Measurements from ENCODE around the gene KCMF1.

KCMF1 gene

DNA sequence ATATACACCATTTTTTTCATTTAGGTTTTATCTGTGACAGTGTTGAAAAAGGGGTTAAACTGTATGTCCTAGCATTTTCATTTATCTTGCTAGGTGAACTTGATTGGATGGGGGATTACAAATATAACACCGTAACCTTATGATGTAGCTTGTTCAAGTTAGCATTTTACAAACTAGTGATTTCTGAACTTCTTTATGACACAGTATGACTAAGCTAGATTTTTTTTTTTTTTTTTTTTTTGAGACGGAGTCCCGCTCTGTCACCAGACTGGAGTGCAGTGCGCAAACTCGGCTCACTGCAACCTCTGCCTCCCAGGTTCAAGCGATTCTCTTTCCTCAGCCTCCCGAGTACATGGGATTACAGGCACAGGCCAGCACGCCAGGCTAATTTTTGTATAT, 47.1 kb downstream of the KCMF1 start:
- Histone ChIP-seq H3K9ac (ENCODE audit: low read length in 5 of 5) (no peak overlapping the region), H3K4me3 (ENCODE audit: low read depth in 1 of 5, low read length in 5 of 5) (no peak overlapping the region), H3K4me1 (ENCODE audit: control insufficient read depth in 5 of 5, insufficient read depth in 5 of 5, low read length in 5 of 5) (peaks cover 1 to 24% (median 19%) of the 10 kb centered on the region in 5 donors), H3K27me3 (ENCODE audit: control insufficient read depth in 5 of 5, insufficient read depth in 4 of 5, low read length in 5 of 5) (no peaks in the 10 kb centered on the region), H3K9me3 (ENCODE audit: control insufficient read depth in 5 of 5, low read length in 5 of 5) (no peaks in the 10 kb centered on the region), H3K27ac (ENCODE audit: low read depth, low read length) (no peak overlapping the region), H3K36me3 (ENCODE audit: control insufficient read depth in 5 of 5, insufficient read depth in 5 of 5, low read length in 5 of 5) (no peaks in the 10 kb centered on the region)

GRCh38 chr2:85019121-85019520, 48.2 kb downstream of the KCMF1 start:
- no peaks in the 10 kb centered on the region for H3K9me3 ChIP-seq (ENCODE audit: control insufficient read depth in 5 of 5, low read length in 5 of 5)
- H3K9ac ChIP-seq (ENCODE audit: low read length in 5 of 5) = peak overlapping the region in 1 of 5 donors; percentile 11
- H3K36me3 ChIP-seq (ENCODE audit: control insufficient read depth in 5 of 5, insufficient read depth in 5 of 5, low read length in 5 of 5) = no peaks in the 10 kb centered on the region
- no peak overlapping the region for H3K4me3 ChIP-seq (ENCODE audit: low read depth in 1 of 5, low read length in 5 of 5)
- no peak overlapping the region for H3K27ac ChIP-seq (ENCODE audit: low read depth, low read length)
- no peaks in the 10 kb centered on the region for H3K27me3 ChIP-seq (ENCODE audit: control insufficient read depth in 5 of 5, insufficient read depth in 4 of 5, low read length in 5 of 5)
- H3K4me1 ChIP-seq (ENCODE audit: control insufficient read depth in 5 of 5, insufficient read depth in 5 of 5, low read length in 5 of 5) = peaks cover 1 to 24% (median 19%) of the 10 kb centered on the region in 5 donors

DNA sequence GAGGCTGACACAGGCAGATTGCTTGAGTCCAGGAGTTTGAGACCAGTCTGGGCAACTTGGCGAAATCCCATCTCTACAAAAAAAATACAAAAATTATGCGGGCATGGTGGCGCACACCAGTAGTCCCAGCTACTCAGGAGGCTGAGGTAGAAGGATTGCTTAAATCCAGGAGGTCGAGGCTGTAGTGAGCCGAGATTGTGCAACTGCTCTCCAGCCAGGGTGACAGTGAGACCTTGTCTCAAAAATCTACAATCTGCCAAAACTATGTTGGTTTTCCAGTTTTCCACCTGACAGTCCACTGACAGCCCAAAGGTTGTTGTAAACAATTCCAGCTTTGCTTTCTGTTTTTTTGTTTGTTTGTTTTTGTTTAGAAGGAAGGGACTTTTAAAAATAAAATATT, 51.3 kb downstream of the KCMF1 start:
- no peaks in the 10 kb centered on the region for H3K36me3 ChIP-seq (ENCODE audit: control insufficient read depth in 5 of 5, insufficient read depth in 5 of 5, low read length in 5 of 5)
- peaks cover 0 to 4% (median 3%) of the 10 kb centered on the region in 5 donors for H3K4me1 ChIP-seq (ENCODE audit: control insufficient read depth in 5 of 5, insufficient read depth in 5 of 5, low read length in 5 of 5)
- H3K9me3 ChIP-seq (ENCODE audit: control insufficient read depth in 5 of 5, low read length in 5 of 5) = no peaks in the 10 kb centered on the region
- no peaks in the 10 kb centered on the region for H3K27me3 ChIP-seq (ENCODE audit: control insufficient read depth in 5 of 5, insufficient read depth in 4 of 5, low read length in 5 of 5)
- no peak overlapping the region for H3K4me3 ChIP-seq (ENCODE audit: low read depth in 1 of 5, low read length in 5 of 5)
- H3K9ac ChIP-seq (ENCODE audit: low read length in 5 of 5) = no peak overlapping the region
- no peak overlapping the region for H3K27ac ChIP-seq (ENCODE audit: low read depth, low read length)

- no peak overlapping the region for H3K4me3 ChIP-seq (ENCODE audit: low read depth in 1 of 5, low read length in 5 of 5)
- no peak overlapping the region for H3K9ac ChIP-seq (ENCODE audit: low read length in 5 of 5)
- H3K4me1 ChIP-seq (ENCODE audit: control insufficient read depth in 5 of 5, insufficient read depth in 5 of 5, low read length in 5 of 5) = no peaks in the 10 kb centered on the region
- H3K36me3 ChIP-seq (ENCODE audit: control insufficient read depth in 5 of 5, insufficient read depth in 5 of 5, low read length in 5 of 5) = peaks cover 0 to 11% (median 9%) of the 10 kb centered on the region in 5 donors
- H3K9me3 ChIP-seq (ENCODE audit: control insufficient read depth in 5 of 5, low read length in 5 of 5) = no peaks in the 10 kb centered on the region
- no peaks in the 10 kb centered on the region for H3K27me3 ChIP-seq (ENCODE audit: control insufficient read depth in 5 of 5, insufficient read depth in 4 of 5, low read length in 5 of 5)
- no peak overlapping the region for H3K27ac ChIP-seq (ENCODE audit: low read depth, low read length)
Measured at GRCh38 chr2:85024372-85025047, 53.5 kb downstream of the KCMF1 start.

DNA sequence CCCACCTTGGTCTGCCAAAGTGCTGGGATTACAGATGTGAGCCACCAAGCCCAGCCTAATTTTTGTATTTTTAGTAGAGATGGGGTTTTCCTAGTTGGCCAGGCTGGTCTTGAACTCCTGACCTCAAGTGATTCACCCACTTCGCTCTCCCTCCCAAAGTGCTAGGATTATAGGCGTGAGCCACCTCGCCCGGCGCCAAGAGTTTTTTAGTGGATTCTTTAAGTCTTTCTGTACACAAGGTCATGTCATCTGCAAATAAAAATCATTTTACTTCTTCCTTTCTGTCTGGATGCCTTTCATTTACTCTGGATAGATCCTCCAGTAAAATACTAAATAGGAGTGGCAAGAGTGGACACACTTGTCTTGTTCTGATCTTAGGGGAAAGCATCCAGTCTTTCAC, 61.7 kb downstream of the KCMF1 start:
- no peak overlapping the region for H3K4me3 ChIP-seq (ENCODE audit: low read depth in 1 of 5, low read length in 5 of 5)
- no peaks in the 10 kb centered on the region for H3K27me3 ChIP-seq (ENCODE audit: control insufficient read depth in 5 of 5, insufficient read depth in 4 of 5, low read length in 5 of 5)
- no peaks in the 10 kb centered on the region for H3K9me3 ChIP-seq (ENCODE audit: control insufficient read depth in 5 of 5, low read length in 5 of 5)
- no peak overlapping the region for H3K27ac ChIP-seq (ENCODE audit: low read depth, low read length)
- H3K4me1 ChIP-seq (ENCODE audit: control insufficient read depth in 5 of 5, insufficient read depth in 5 of 5, low read length in 5 of 5) = no peaks in the 10 kb centered on the region
- H3K9ac ChIP-seq (ENCODE audit: low read length in 5 of 5) = no peak overlapping the region
- H3K36me3 ChIP-seq (ENCODE audit: control insufficient read depth in 5 of 5, insufficient read depth in 5 of 5, low read length in 5 of 5) = peaks cover 24 to 50% (median 41%) of the 10 kb centered on the region in 5 donors

GRCh38 chr2:85033388-85033787, 62.4 kb downstream of the KCMF1 start:
- Histone ChIP-seq H3K9me3 (ENCODE audit: control insufficient read depth in 5 of 5, low read length in 5 of 5) (no peaks in the 10 kb centered on the region), H3K36me3 (ENCODE audit: control insufficient read depth in 5 of 5, insufficient read depth in 5 of 5, low read length in 5 of 5) (peaks cover 30 to 56% (median 46%) of the 10 kb centered on the region in 5 donors), H3K27me3 (ENCODE audit: control insufficient read depth in 5 of 5, insufficient read depth in 4 of 5, low read length in 5 of 5) (no peaks in the 10 kb centered on the region), H3K27ac (ENCODE audit: low read depth, low read length) (no peak overlapping the region), H3K4me3 (ENCODE audit: low read depth in 1 of 5, low read length in 5 of 5) (no peak overlapping the region), H3K4me1 (ENCODE audit: control insufficient read depth in 5 of 5, insufficient read depth in 5 of 5, low read length in 5 of 5) (no peaks in the 10 kb centered on the region), H3K9ac (ENCODE audit: low read length in 5 of 5) (no peak overlapping the region)

DNA sequence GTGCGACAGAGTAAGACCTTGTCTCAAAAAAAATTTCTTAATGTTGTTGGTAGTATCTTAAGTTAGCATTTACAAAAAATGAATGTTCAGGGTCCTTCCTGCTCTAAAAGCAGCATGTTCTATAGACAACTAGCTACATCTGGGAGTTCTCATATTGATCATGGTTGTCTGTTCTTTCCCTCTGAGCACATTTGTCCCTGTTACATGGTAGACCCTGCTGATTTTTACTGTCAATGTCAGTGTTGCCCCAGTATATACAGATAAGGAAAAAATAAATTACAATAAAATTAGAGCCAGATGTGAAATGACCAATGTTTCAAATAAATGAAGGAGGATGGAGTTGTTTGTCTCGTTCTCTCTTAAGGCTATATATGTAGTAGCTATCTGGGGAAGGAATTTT, 63.2 kb downstream of the KCMF1 start:
- H3K36me3 ChIP-seq (ENCODE audit: control insufficient read depth in 5 of 5, insufficient read depth in 5 of 5, low read length in 5 of 5) = peaks cover 30 to 50% (median 40%) of the 10 kb centered on the region in 5 donors
- no peaks in the 10 kb centered on the region for H3K4me1 ChIP-seq (ENCODE audit: control insufficient read depth in 5 of 5, insufficient read depth in 5 of 5, low read length in 5 of 5)
- no peaks in the 10 kb centered on the region for H3K9me3 ChIP-seq (ENCODE audit: control insufficient read depth in 5 of 5, low read length in 5 of 5)
- H3K9ac ChIP-seq (ENCODE audit: low read length in 5 of 5) = no peak overlapping the region
- H3K4me3 ChIP-seq (ENCODE audit: low read depth in 1 of 5, low read length in 5 of 5) = no peak overlapping the region
- no peaks in the 10 kb centered on the region for H3K27me3 ChIP-seq (ENCODE audit: control insufficient read depth in 5 of 5, insufficient read depth in 4 of 5, low read length in 5 of 5)
- H3K27ac ChIP-seq (ENCODE audit: low read depth, low read length) = no peak overlapping the region

- H3K4me1 ChIP-seq (ENCODE audit: control insufficient read depth in 5 of 5, insufficient read depth in 5 of 5, low read length in 5 of 5) = peaks cover 0 to 4% (median 0%) of the 10 kb centered on the region in 5 donors
- no peaks in the 10 kb centered on the region for H3K9me3 ChIP-seq (ENCODE audit: control insufficient read depth in 5 of 5, low read length in 5 of 5)
- H3K9ac ChIP-seq (ENCODE audit: low read length in 5 of 5) = no peak overlapping the region
- H3K4me3 ChIP-seq (ENCODE audit: low read depth in 1 of 5, low read length in 5 of 5) = no peak overlapping the region
- no peak overlapping the region for H3K27ac ChIP-seq (ENCODE audit: low read depth, low read length)
- peaks cover 27 to 44% (median 28%) of the 10 kb centered on the region in 5 donors for H3K36me3 ChIP-seq (ENCODE audit: control insufficient read depth in 5 of 5, insufficient read depth in 5 of 5, low read length in 5 of 5)
- no peaks in the 10 kb centered on the region for H3K27me3 ChIP-seq (ENCODE audit: control insufficient read depth in 5 of 5, insufficient read depth in 4 of 5, low read length in 5 of 5)
Measured at GRCh38 chr2:85037622-85038021, 66.7 kb downstream of the KCMF1 start.

DNA sequence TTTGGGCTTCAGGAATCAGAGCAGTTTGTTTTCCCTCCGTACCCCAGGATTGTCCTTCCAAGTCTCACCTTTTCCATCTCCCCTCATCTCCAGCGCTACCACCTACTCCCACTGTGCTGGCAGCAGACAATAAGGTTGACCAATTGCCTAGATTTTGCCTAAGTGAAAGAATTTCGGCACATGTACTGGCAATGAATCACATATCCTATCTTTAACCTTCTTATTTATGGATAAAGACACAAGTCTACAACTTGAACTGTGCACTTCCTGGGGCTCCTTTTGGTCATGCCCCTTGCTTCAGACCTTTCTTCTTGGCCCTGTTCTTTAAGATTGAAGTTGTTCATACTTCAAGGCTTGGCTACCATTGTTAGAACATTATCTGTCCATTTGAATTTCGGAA, 71.4 kb downstream of the KCMF1 start:
- no peak overlapping the region for H3K27ac ChIP-seq (ENCODE audit: low read depth, low read length)
- H3K4me1 ChIP-seq (ENCODE audit: control insufficient read depth in 5 of 5, insufficient read depth in 5 of 5, low read length in 5 of 5) = peaks cover 0 to 4% (median 0%) of the 10 kb centered on the region in 5 donors
- H3K27me3 ChIP-seq (ENCODE audit: control insufficient read depth in 5 of 5, insufficient read depth in 4 of 5, low read length in 5 of 5) = no peaks in the 10 kb centered on the region
- peaks cover 22 to 54% (median 35%) of the 10 kb centered on the region in 5 donors for H3K36me3 ChIP-seq (ENCODE audit: control insufficient read depth in 5 of 5, insufficient read depth in 5 of 5, low read length in 5 of 5)
- no peak overlapping the region for H3K9ac ChIP-seq (ENCODE audit: low read length in 5 of 5)
- no peak overlapping the region for H3K4me3 ChIP-seq (ENCODE audit: low read depth in 1 of 5, low read length in 5 of 5)
- H3K9me3 ChIP-seq (ENCODE audit: control insufficient read depth in 5 of 5, low read length in 5 of 5) = no peaks in the 10 kb centered on the region

- H3K36me3 ChIP-seq (ENCODE audit: control insufficient read depth in 5 of 5, insufficient read depth in 5 of 5, low read length in 5 of 5) = peaks cover 32 to 78% (median 54%) of the 10 kb centered on the region in 5 donors
- no peak overlapping the region for H3K27ac ChIP-seq (ENCODE audit: low read depth, low read length)
- H3K9me3 ChIP-seq (ENCODE audit: control insufficient read depth in 5 of 5, low read length in 5 of 5) = no peaks in the 10 kb centered on the region
- no peaks in the 10 kb centered on the region for H3K4me1 ChIP-seq (ENCODE audit: control insufficient read depth in 5 of 5, insufficient read depth in 5 of 5, low read length in 5 of 5)
- no peak overlapping the region for H3K9ac ChIP-seq (ENCODE audit: low read length in 5 of 5)
- no peak overlapping the region for H3K4me3 ChIP-seq (ENCODE audit: low read depth in 1 of 5, low read length in 5 of 5)
- no peaks in the 10 kb centered on the region for H3K27me3 ChIP-seq (ENCODE audit: control insufficient read depth in 5 of 5, insufficient read depth in 4 of 5, low read length in 5 of 5)
Measured at GRCh38 chr2:85048534-85048933, 77.6 kb downstream of the KCMF1 start.

Measured in subcutaneous abdominal adipose tissue (tissue), 5 donors.